NT2/D1 (cell line): Measurements from ENCODE around the gene LILRA6.

Experiments
- DNase-seq: peaks from one replicate; pipeline ENCODE4 v3.0.0-alpha.2; 2011; ENCODE audit warnings: low read depth, low spot score
- H3K27me3 ChIP-seq: 2 replicates; pipeline ENCODE4 v1.6.0; 2011; ENCODE audit warnings: mild to moderate bottlenecking; ENCODE audit not compliant: insufficient read length, insufficient read depth
- H3K36me3 ChIP-seq: 2 replicates; pipeline ENCODE4 v1.6.1; 2011; ENCODE audit warnings: mild to moderate bottlenecking, low read length, mixed read lengths; ENCODE audit not compliant: insufficient read depth, insufficient read length
- H3K4me1 ChIP-seq: 2 replicates; pipeline ENCODE4 v1.5.1; 2011; ENCODE audit not compliant: insufficient read depth, insufficient read length
- H3K4me3 ChIP-seq: 2 replicates; pipeline ENCODE4 v1.5.1; 2011; ENCODE audit warnings: low read depth; ENCODE audit not compliant: insufficient read length
- H3K9ac ChIP-seq: 2 replicates; pipeline ENCODE4 v1.6.0; 2011; ENCODE audit warnings: low read depth; ENCODE audit not compliant: insufficient read length
- H3K9me3 ChIP-seq: 2 replicates; pipeline ENCODE4 v1.5.1; 2011; ENCODE audit warnings: mild to moderate bottlenecking, low read length; ENCODE audit not compliant: insufficient read depth
- SUZ12 ChIP-seq: IDR thresholded peaks from 2 replicates; pipeline ENCODE4 v1.6.1; 2011; ENCODE audit not compliant: insufficient read length, insufficient read depth; ENCODE audit errors: extremely low read depth
- YY1 ChIP-seq: IDR thresholded peaks from 2 replicates; pipeline ENCODE4 v1.6.1; 2011; ENCODE audit not compliant: insufficient read length, insufficient read depth
- ZNF274 ChIP-seq: IDR thresholded peaks from 2 replicates; pipeline ENCODE4 v1.6.1; 2011; ENCODE audit warnings: mild to moderate bottlenecking, low read depth, low read length

The LILRA6 gene

DNA sequence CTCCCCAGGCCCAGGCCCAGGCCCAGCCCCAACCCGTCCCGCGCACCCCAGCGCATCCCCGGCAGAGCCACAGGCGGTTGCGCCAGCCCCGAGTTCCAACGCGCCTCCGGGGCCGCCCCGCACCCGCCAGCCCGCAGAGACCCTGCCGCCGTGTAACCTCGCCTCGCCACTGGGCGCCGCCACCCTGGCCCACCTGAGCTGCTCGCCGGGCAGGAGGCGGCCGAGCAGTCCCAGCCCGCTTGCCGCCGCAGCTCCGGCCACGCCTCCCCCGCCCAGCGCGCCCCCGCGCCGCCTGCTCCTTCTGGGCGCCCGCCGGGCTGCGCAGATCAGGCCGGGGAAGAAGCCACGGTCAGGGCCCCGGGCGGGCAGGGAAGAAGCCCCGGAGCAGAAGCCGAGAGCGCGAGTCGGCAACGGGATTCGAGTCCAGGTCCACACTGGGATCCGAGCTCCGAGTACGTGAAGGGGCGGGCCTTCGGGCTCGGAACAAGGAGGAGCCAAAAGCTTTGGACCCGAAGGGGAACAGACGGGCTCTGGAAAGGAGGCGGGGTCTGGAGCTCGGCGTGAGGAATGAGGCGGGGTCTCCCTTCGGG lies 53.4 kb downstream of the LILRA6 start, which contains the start of gene MBOAT7:
Gene MBOAT7 (minus strand): TSS at position 436 of the 590 bp plus-strand sequence. CDS start 1,072 bp downstream, outside the sequence.
- no peak for TF ChIP-seq YY1
- no peak for TF ChIP-seq ZNF274
- no peak for TF ChIP-seq SUZ12
- H3K27me3 ChIP-seq = no peaks in the 10 kb centered on the region

DNA sequence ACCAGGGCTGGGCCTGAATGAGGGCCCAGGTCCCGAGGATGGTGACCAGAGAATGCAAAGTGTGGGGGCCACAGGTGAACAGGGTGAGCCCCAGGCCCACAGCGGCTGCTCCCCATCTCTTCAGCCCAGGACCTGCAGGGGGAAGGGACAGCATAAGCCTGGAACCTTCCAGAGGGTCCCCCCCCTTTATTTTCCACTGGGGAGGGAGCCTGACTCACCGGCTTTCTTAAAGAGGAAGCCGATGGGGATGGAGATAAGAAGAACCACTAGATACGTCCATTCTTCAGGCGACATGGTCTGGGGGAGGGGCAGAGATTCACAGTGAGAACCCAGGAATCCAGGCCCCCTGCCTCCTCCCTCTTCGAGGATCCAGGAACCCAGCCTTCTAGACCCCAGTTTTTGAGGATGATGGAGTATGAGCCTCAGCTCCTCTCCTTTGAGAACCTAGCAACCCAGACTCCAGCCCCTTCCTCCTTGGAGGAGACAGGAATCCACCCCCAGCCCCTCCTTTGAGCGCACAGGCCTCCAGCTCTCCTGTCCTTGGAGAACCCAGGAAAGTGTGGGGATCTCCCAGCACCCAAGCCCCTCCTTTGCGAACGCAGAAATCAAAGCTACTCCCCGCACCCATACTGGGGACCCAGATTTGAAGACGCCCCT lies 54.2 kb downstream of the LILRA6 start:
- no peak for DNase-seq

More for the DNA sequence above, 53.4 kb downstream of the LILRA6 start, which contains the start of gene MBOAT7:
- Histone ChIP-seq H3K36me3 (peaks cover 44% of the 10 kb centered on the region), H3K4me1 (no peaks in the 10 kb centered on the region), H3K4me3 (peak within 1 kb of the TSS; percentile 71), H3K9ac (peak within 1 kb of the TSS; percentile 92), H3K9me3 (no peaks in the 10 kb centered on the region)
- DNase-seq = no peak

DNA sequence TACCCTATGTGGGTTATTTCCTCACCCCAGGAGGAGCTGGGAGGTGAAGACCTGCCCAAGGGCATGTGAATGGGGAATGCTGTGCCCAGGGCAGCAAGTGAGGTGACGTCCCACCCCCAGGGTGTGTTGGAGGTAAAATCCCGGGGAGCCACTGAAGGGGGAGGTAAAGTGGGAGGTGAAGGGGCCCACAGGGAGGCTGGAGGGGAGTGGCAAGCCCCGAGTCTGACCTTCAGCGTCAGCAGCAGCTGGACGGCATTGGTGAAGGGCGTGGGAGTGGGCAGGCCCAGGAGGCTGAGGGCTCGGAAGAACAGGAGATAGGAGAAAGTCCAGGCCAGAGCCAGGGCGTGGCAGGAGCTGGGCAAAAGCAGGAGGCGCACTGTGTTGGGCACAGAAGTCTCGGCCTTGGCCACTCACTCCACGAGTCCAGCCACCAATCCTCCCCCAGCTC lies 55.6 kb downstream of the LILRA6 start:
- TF ChIP-seq SUZ12 (no peak), YY1 (no peak), ZNF274 (no peak)
- no peak for DNase-seq
- no peak overlapping the region for H3K4me3 ChIP-seq

More for the DNA sequence above, 54.2 kb downstream of the LILRA6 start:
- Histone ChIP-seq H3K9me3 (no peaks in the 10 kb centered on the region), H3K27me3 (no peaks in the 10 kb centered on the region), H3K36me3 (peaks cover 43% of the 10 kb centered on the region), H3K4me1 (no peaks in the 10 kb centered on the region), H3K4me3 (peak overlapping the region; percentile 66), H3K9ac (peak overlapping the region; percentile 90)
- TF ChIP-seq YY1 = no peak
- TF ChIP-seq SUZ12 = no peak

More for the DNA sequence above, 55.6 kb downstream of the LILRA6 start:
- Histone ChIP-seq H3K36me3 (peaks cover 40% of the 10 kb centered on the region), H3K9me3 (no peaks in the 10 kb centered on the region), H3K4me1 (no peaks in the 10 kb centered on the region), H3K9ac (peak overlapping the region; percentile 50), H3K27me3 (no peaks in the 10 kb centered on the region)
